Bladder microvascular endothelial cell (primary cell): ENCODE data around the gene WDSUB1. TPM values are rescaled to one million over a fixed set of nuclear protein-coding genes. Genes with fewer than 3 reads are reported as not detected.

Source experiments
- total RNA-seq: library from RNA; depleted of rRNA; stranded (reverse); fragments of >200 nt; gene quantifications from 2 replicates; pipeline ENCODE4 v1.2.3, GENCODE V29; 2014

The WDSUB1 gene
- total RNA-seq = 3.7 and 7.9 TPM in 2 replicates

GRCh38 chr2:159285929-159286708, at the start of gene WDSUB1:
Gene WDSUB1, minus strand, starts transcription at chr2:159286703. Its CDS starts 3,634 bp downstream, at chr2:159283069.

